HepG2 (cell line): Measurements from ENCODE around the gene NUDT8. TPM values are rescaled to one million over a fixed set of nuclear protein-coding genes. Genes with fewer than 3 reads are reported as not detected.

Source experiments
- ATAC-seq: fragments of 200-7000 bp; cut with Tn5 transposase; 3 replicates; pipeline ENCODE4 v1.9.1; 2020; ENCODE audit warnings: mild to moderate bottlenecking, moderate library complexity
- BruUV-seq: library from RNA; stranded (reverse); fragments of 400-500 nt; replicated peaks from 2 replicates; lab custom pipeline; 2021; lab: Mats Ljungman, UMichigan
- CTCF ChIA-PET: fragments of 300-600 bp; formaldehyde crosslinking; extraction: SDS; loops from one replicate; lab custom pipeline; 2021; ENCODE audit warnings: low total read pairs, inconsistent platforms, low intra/inter-chr PET ratio; lab: Yijun Ruan, JAX
- POLR2A ChIA-PET: fragments of 350-600 bp; sonication (Branson Sonifier 250); formaldehyde crosslinking; loops from one replicate; lab custom pipeline; 2020; ENCODE audit warnings: antibody characterized with exemption, inconsistent platforms; lab: Yijun Ruan, JAX
- DNase-seq: peaks from one replicate; pipeline ENCODE4 v3.0.0-alpha.2; 2015; ENCODE audit warnings: low spot score
- FAIRE-seq: peaks from 3 replicates; lab custom pipeline; 2011; peaks lifted over from hg19 to GRCh38; lab: Jason Lieb, UNC
- H2AFZ ChIP-seq: one replicate; pipeline ENCODE4 v1.6.1; 2011; ENCODE audit warnings: low read length, inconsistent platforms
- H3K27ac ChIP-seq: fragments of 300-600 bp; 3 replicates; pipeline ENCODE4 v1.8.0; 2011; ENCODE audit warnings: mixed run types, mild to moderate bottlenecking, mixed read lengths, low read length, inconsistent platforms; ENCODE audit not compliant: insufficient read depth; ENCODE audit errors: extremely low read length
- H3K27me3 ChIP-seq, 2 experiments: fragments of 200-600 bp in 1 of 2; 2 replicates in 1 of 2; 3 replicates in 1 of 2; pipeline versions ENCODE4 v1.6.0 to v1.8.0; 2011; ENCODE audit warnings: low read length in 2 of 2, mild to moderate bottlenecking in 2 of 2, moderate library complexity in 2 of 2, inconsistent platforms in 1 of 2; ENCODE audit not compliant: insufficient read depth in 2 of 2, control insufficient read depth in 1 of 2
- H3K36me3 ChIP-seq, 2 experiments: fragments of 200-600 bp in 1 of 2; replicated peaks in 1 of 2; 2 replicates in 1 of 2; 3 replicates in 1 of 2; pipeline versions ENCODE4 v1.5.1 to v1.8.0; 2011; ENCODE audit warnings: low read length in 2 of 2, inconsistent platforms in 1 of 2; ENCODE audit not compliant: insufficient read depth in 2 of 2, control insufficient read depth in 1 of 2
- H3K4me1 ChIP-seq: 2 replicates; pipeline ENCODE4 v1.5.1; 2012; ENCODE audit warnings: low read length, inconsistent platforms; ENCODE audit not compliant: insufficient read depth
- H3K4me2 ChIP-seq: 2 replicates; pipeline ENCODE4 v1.6.0; 2011; ENCODE audit warnings: low read depth, low read length, inconsistent platforms
- H3K4me3 ChIP-seq, 3 experiments: fragments of 200-600 bp in 1 of 3; sonication (generic), shearing (Covaris generic) in 1 of 3; replicated peaks in 1 of 3; 2 replicates each; pipeline ENCODE4 v1.5.1; 2011 to 2016; ENCODE audit warnings: low read length in 3 of 3, inconsistent platforms in 2 of 3, low read depth in 2 of 3, mild to moderate bottlenecking in 2 of 3, control low read depth in 1 of 3, mixed read lengths in 1 of 3; ENCODE audit not compliant: insufficient read depth in 1 of 3
- H3K79me2 ChIP-seq: one replicate; pipeline ENCODE4 v1.6.1; 2011; ENCODE audit warnings: low read length, inconsistent platforms; ENCODE audit not compliant: insufficient read depth
- H3K9ac ChIP-seq: 2 replicates; pipeline ENCODE4 v1.6.0; 2011; ENCODE audit warnings: mild to moderate bottlenecking, low read depth, low read length, inconsistent platforms; ENCODE audit not compliant: insufficient read depth
- H3K9me3 ChIP-seq: 2 replicates; pipeline ENCODE4 v1.5.1; 2012; ENCODE audit warnings: mild to moderate bottlenecking, low read length
- H4K20me1 ChIP-seq: 2 replicates; pipeline ENCODE4 v1.6.0; 2011; ENCODE audit warnings: inconsistent platforms, mild to moderate bottlenecking, low read length, moderate library complexity; ENCODE audit not compliant: insufficient read depth
- EHMT2 ChIP-seq: fragments of 200-600 bp; sonication (generic); IDR thresholded peaks from 2 replicates; pipeline ENCODE4 v1.7.0; 2017; ENCODE audit warnings: antibody characterized with exemption, low read depth, low read length, borderline replicate concordance
- FOXP1 ChIP-seq, 2 experiments: fragments of 450-650 bp in 1 of 2; IDR thresholded peaks; 2 replicates each; pipeline ENCODE4 v1.6.1; 2017 to 2018; ENCODE audit warnings: antibody characterized with exemption in 1 of 2
- HCFC1 ChIP-seq: fragments of 150-350 bp; IDR thresholded peaks from 2 replicates; pipeline ENCODE4 v1.6.1; 2014; ENCODE audit warnings: low read depth, low read length
- HNF4G ChIP-seq, 2 experiments: sonication (generic) in 1 of 2; formaldehyde crosslinking in 1 of 2; IDR thresholded peaks; 2 replicates each; pipeline versions ENCODE4 v1.4.0 to v1.6.1; 2011 to 2020; ENCODE audit warnings: borderline replicate concordance in 2 of 2, low read depth in 2 of 2, mild to moderate bottlenecking in 2 of 2, low read length in 1 of 2, missing genetic modification reagents in 1 of 2, moderate library complexity in 1 of 2
- MED1 ChIP-seq: sonication (generic); formaldehyde crosslinking; IDR thresholded peaks from 2 replicates; pipeline ENCODE4 v1.4.0; 2020; ENCODE audit warnings: missing genetic modification reagents
- MEIS2 ChIP-seq: sonication (generic); formaldehyde crosslinking; IDR thresholded peaks from 2 replicates; pipeline ENCODE4 v1.9.0; 2021; ENCODE audit warnings: mild to moderate bottlenecking, missing genetic modification reagents
- MTA3 ChIP-seq: sonication (generic); formaldehyde crosslinking; IDR thresholded peaks from 2 replicates; pipeline ENCODE4 v1.4.0; 2020; ENCODE audit warnings: missing genetic modification reagents
- PAX8 ChIP-seq: sonication (generic); formaldehyde crosslinking; IDR thresholded peaks from 2 replicates; pipeline ENCODE4 v1.8.0; 2022; ENCODE audit warnings: mild to moderate bottlenecking, missing genetic modification reagents, borderline replicate concordance
- PHB2 ChIP-seq: fragments of 450-650 bp; IDR thresholded peaks from 2 replicates; pipeline ENCODE4 v1.6.1; 2018; ENCODE audit not compliant: partially characterized antibody
- RNF2 ChIP-seq: fragments of 450-650 bp; conservative IDR thresholded peaks from 2 replicates; pipeline ENCODE4 v1.6.1; 2016; ENCODE audit warnings: low read depth
- SIN3B ChIP-seq: fragments of 150-350 bp; IDR thresholded peaks from 2 replicates; pipeline ENCODE4 v1.6.1; 2014; ENCODE audit warnings: low read length
- TBP ChIP-seq: sonication (generic); formaldehyde crosslinking; IDR thresholded peaks from 2 replicates; pipeline ENCODE4 v1.5.0; 2020; ENCODE audit warnings: missing genetic modification reagents
- ZKSCAN5 ChIP-seq: sonication (generic); formaldehyde crosslinking; IDR thresholded peaks from 2 replicates; pipeline ENCODE4 v1.5.1; 2020; ENCODE audit warnings: mild to moderate bottlenecking, missing genetic modification reagents
- ZNF598 ChIP-seq: sonication (generic); formaldehyde crosslinking; IDR thresholded peaks from 2 replicates; pipeline ENCODE4 v1.5.1; 2020; ENCODE audit warnings: mild to moderate bottlenecking, missing genetic modification reagents, borderline replicate concordance
- ZNF678 ChIP-seq: sonication (generic); formaldehyde crosslinking; IDR thresholded peaks from 2 replicates; pipeline ENCODE4 v1.4.0; 2020; ENCODE audit warnings: mild to moderate bottlenecking, missing genetic modification reagents
- ZSCAN21 ChIP-seq: sonication (generic); formaldehyde crosslinking; IDR thresholded peaks from 2 replicates; pipeline ENCODE4 v1.8.0; 2022; ENCODE audit warnings: mild to moderate bottlenecking, missing genetic modification reagents, moderate library complexity, borderline replicate concordance
- WGBS: methylation state at CpG from one replicate; pipeline ENCODE4 v1.1.6; 2017; ENCODE audit warnings: low lambda C conversion rate; 5-methylcytosine and 5-hydroxymethylcytosine counted together
- in situ Hi-C: cut with HindIII; loops from 2 replicates; pipeline ENCODE4 v1.10.0; 2017; ENCODE audit warnings: low pct_unique_long_range_greater_than_20kb; ENCODE audit not compliant: extremely low pct_ligation_motif_present
- intact Hi-C: fragments of 100-400 bp; cut with micrococcal nuclease; formaldehyde crosslinking; loops from one replicate; pipeline ENCODE4 v1.10.0; 2022; ENCODE audit not compliant: unreplicated experiment
- polyA plus RNA-seq, 8 experiments: library from polyadenylated mRNA; depleted of rRNA in 3 of 8; stranded (reverse) in 7 of 8; unstranded in 1 of 8; fragments of >200 nt; fragmentation: Illumina TruSeq in 4 of 8; extraction: Trizol in 4 of 8; gene quantifications; 2 replicates each; pipeline versions ENCODE4 v1.2.1 to v1.2.3, GENCODE V29; 2011 to 2016; ENCODE audit warnings: low read depth in 4 of 8, missing spikeins in 1 of 8, mixed read lengths in 1 of 8; ENCODE audit not compliant: insufficient read depth in 1 of 8
- total RNA-seq, 5 experiments: library from RNA; depleted of rRNA; stranded (reverse); fragments of >200 nt; fragmentation: Illumina TruSeq; extraction: Trizol; gene quantifications; 2 replicates each; pipeline ENCODE4 v1.2.3, GENCODE V29; 2016; ENCODE audit warnings: low read depth in 1 of 5
- TF ChIP-seq, protein P1 (sequence below): sonication (generic); formaldehyde crosslinking; IDR thresholded peaks from 2 replicates; pipeline ENCODE4 v1.4.0; 2020; ENCODE audit warnings: missing genetic modification reagents, mild to moderate bottlenecking, borderline replicate concordance
- TF ChIP-seq, protein P2 (sequence below): sonication (generic); formaldehyde crosslinking; IDR thresholded peaks from 2 replicates; pipeline ENCODE4 v1.5.0; 2020; ENCODE audit warnings: missing genetic modification reagents, mild to moderate bottlenecking, borderline replicate concordance
- TF ChIP-seq, protein P3 (sequence below): sonication (generic); formaldehyde crosslinking; IDR thresholded peaks from 2 replicates; pipeline ENCODE4 v1.8.0; 2022; ENCODE audit warnings: mild to moderate bottlenecking, missing genetic modification reagents, moderate library complexity
- TF ChIP-seq, protein P4 (sequence below): sonication (generic); formaldehyde crosslinking; IDR thresholded peaks from 2 replicates; pipeline ENCODE4 v1.8.0; 2022; ENCODE audit warnings: missing genetic modification reagents, low read depth, mild to moderate bottlenecking, borderline replicate concordance

Gene NUDT8
- total and polyA plus RNA-seq, 2 of the 13 experiments (the other 11 are each of a cell fraction or from before 2014, with no cell fraction given), result 6.7 to 25.8 TPM

DNA sequence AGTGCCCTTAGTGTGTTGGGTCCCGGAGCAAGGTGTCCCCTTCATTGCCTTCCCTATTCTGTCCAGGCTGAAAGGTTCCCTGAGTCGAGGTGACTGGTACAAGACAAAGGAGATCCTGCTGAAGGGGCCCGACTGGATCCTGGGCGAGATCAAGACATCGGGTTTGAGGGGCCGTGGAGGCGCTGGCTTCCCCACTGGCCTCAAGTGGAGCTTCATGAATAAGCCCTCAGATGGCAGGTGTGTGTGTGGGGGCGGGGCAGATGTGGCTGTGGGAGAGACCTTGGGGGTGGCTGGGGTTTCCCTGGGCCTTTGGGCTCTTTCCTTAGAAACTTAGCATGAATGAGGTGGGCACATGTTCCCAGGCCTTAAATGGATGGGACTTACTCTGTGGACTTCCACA lies 21.3 kb downstream of the NUDT8 start (continued):
- TF ChIP-seq PHB2, result no peak
- no peak for TF ChIP-seq EHMT2
- TF ChIP-seq TBP (CRISPR knock-in tag), result no peak
- no peak for TF ChIP-seq ZKSCAN5 (CRISPR knock-in tag)
- no peak for TF ChIP-seq FOXP1 (IDR thresholded peaks at IDR 0.05)
- TF ChIP-seq FOXP1 (CRISPR knock-in tag; IDR thresholded peaks at IDR 0.05), result no peak
- no peak for TF ChIP-seq HNF4G (IDR thresholded peaks at IDR 0.05; ENCODE audit: borderline replicate concordance, low read depth, low read length)
- TF ChIP-seq HNF4G (CRISPR knock-in tag; IDR thresholded peaks at IDR 0.05; ENCODE audit: borderline replicate concordance, low read depth), result no peak
- TF ChIP-seq, protein P1, sequence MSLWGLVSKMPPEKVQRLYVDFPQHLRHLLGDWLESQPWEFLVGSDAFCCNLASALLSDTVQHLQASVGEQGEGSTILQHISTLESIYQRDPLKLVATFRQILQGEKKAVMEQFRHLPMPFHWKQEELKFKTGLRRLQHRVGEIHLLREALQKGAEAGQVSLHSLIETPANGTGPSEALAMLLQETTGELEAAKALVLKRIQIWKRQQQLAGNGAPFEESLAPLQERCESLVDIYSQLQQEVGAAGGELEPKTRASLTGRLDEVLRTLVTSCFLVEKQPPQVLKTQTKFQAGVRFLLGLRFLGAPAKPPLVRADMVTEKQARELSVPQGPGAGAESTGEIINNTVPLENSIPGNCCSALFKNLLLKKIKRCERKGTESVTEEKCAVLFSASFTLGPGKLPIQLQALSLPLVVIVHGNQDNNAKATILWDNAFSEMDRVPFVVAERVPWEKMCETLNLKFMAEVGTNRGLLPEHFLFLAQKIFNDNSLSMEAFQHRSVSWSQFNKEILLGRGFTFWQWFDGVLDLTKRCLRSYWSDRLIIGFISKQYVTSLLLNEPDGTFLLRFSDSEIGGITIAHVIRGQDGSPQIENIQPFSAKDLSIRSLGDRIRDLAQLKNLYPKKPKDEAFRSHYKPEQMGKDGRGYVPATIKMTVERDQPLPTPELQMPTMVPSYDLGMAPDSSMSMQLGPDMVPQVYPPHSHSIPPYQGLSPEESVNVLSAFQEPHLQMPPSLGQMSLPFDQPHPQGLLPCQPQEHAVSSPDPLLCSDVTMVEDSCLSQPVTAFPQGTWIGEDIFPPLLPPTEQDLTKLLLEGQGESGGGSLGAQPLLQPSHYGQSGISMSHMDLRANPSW (CRISPR knock-in tag), result no peak
- TF ChIP-seq MTA3, result no peak
- TF ChIP-seq ZNF678, result no peak
- no peak for TF ChIP-seq RNF2

DNA sequence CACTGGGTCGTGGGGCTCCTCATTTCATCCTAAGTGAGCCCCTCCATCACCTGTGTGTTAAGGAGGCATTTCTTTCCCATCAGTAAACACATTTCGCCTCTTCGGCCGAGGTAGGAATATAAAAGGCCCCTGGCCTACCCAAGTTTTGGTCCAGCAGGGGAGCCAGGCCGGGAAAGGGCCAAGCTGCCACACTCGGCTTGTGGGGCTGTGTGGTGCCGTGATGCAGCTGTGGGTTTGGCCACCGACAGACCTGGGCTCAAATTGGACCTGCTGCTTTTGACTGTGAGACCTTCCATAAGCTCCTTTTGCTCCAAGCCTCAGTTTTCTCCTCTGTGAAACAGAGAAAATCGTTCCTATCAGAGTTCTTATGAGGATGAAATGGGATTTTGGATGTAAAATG lies 22.2 kb downstream of the NUDT8 start:
- Histone ChIP-seq H3K4me3 (peak overlapping the region; percentile 81 to 92 (median 88)), H4K20me1 (no peaks in the 10 kb centered on the region), H3K9me3 (peaks cover 6% of the 10 kb centered on the region; the same call in 1 of the 2 replicates), H3K36me3 (peaks cover 10 to 33% of the 10 kb centered on the region in 2 experiments; a peak in 4 of 5 replicates), H3K79me2 (peaks cover 8% of the 10 kb centered on the region), H2AFZ (no peak overlapping the region), H3K27me3 (peaks cover 2 to 10% of the 10 kb centered on the region in 2 experiments; a peak in 2 of 5 replicates), H3K27ac (peak overlapping the region; percentile 37), H3K9ac (peak overlapping the region; percentile 85), H3K4me2 (peak overlapping the region; percentile 85), H3K4me1 (peaks cover 21% of the 10 kb centered on the region)
- in situ Hi-C loops (no loop called here), intact Hi-C loops (no loop called here)
- 9% methylated on average over 2 of the region's 9 CpGs for whole genome bisulfite sequencing
- DNase-seq (no peak), FAIRE-seq (no peak), ATAC-seq (no peak)
- no TSS peak for BruUV-seq
- CTCF ChIA-PET, result interaction anchor here (0.6 to 1.7 kb wide), 2 partner anchors 35 to 99 kb away, joined by 3 to 20 read pairs; no protein-coding TSS in a partner anchor
- POLR2A ChIA-PET, result interaction anchor here (1.5 kb wide), 1 partner anchor 22 kb away, joined by 7 read pairs; the partner anchor contains the start of gene NUDT8
- no peak for TF ChIP-seq HCFC1
- no peak for TF ChIP-seq PAX8 (CRISPR knock-in tag)
- no peak for TF ChIP-seq MEIS2 (CRISPR knock-in tag)
- TF ChIP-seq MED1 (CRISPR knock-in tag), result no peak
- TF ChIP-seq, protein P2, sequence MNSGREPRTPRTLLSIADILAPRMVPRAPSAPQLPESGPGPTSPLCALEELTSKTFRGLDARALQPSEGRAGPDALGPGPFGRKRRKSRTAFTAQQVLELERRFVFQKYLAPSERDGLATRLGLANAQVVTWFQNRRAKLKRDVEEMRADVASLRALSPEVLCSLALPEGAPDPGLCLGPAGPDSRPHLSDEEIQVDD (CRISPR knock-in tag), result no peak
- TF ChIP-seq, protein P3, sequence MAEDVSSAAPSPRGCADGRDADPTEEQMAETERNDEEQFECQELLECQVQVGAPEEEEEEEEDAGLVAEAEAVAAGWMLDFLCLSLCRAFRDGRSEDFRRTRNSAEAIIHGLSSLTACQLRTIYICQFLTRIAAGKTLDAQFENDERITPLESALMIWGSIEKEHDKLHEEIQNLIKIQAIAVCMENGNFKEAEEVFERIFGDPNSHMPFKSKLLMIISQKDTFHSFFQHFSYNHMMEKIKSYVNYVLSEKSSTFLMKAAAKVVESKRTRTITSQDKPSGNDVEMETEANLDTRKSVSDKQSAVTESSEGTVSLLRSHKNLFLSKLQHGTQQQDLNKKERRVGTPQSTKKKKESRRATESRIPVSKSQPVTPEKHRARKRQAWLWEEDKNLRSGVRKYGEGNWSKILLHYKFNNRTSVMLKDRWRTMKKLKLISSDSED (CRISPR knock-in tag), result no peak
- TF ChIP-seq ZNF598 (CRISPR knock-in tag), result no peak
- TF ChIP-seq, protein P4, sequence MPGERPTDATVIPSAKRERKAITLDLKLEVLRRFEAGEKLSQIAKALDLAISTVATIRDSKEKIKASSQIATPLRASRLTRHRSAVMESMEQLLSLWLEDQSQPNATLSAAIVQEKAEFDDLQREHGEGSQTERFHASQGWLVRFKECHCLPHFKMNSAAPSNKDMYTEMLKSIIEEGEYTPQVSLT, result no peak
- TF ChIP-seq SIN3B, result no peak
- no peak for TF ChIP-seq ZSCAN21 (CRISPR knock-in tag)
